ENCODE data around the gene DCUN1D3. TPM values are rescaled to one million over a fixed set of nuclear protein-coding genes. Genes with fewer than 3 reads are reported as not detected.

The DCUN1D3 gene
- total RNA-seq, 1 experiment from 2014 or later, result 16.4 TPM

GRCh38 chr16:20868890-20869289 is 31.3 kb downstream of the DCUN1D3 start:
- RAD21 ChIA-PET (ENCODE audit: low non-redundant PET in 1 of 2, low total read pairs in 2 of 2, uncharacterized antibody in 2 of 2, unreplicated experiment in 2 of 2), result no interaction called here

More at GRCh38 chr16:20868890-20869289, 31.3 kb downstream of the DCUN1D3 start:
- DNase-seq (ENCODE audit: low read depth, low spot score), result no peak
- Histone ChIP-seq H3K4me3 (replicated peaks in 1 of 2; ENCODE audit: low read depth in 1 of 2, low read length in 2 of 2) (no peak overlapping the region), H3K4me2 (ENCODE audit: low read length) (peak overlapping the region; percentile 63), H3K36me3 (ENCODE audit: control insufficient read depth in 1 of 2, insufficient read depth in 2 of 2, low read length in 2 of 2) (no peaks in the 10 kb centered on the region), H3K27ac (ENCODE audit: low read depth, low read length) (peak overlapping the region; percentile 54), H4K20me1 (ENCODE audit: insufficient read depth) (no peaks in the 10 kb centered on the region), H3K27me3 (ENCODE audit: insufficient read depth, low read length) (no peaks in the 10 kb centered on the region), H2AFZ (ENCODE audit: low read depth, low read length, poor library complexity, severe bottlenecking) (no peak overlapping the region), H3K79me2 (ENCODE audit: insufficient read depth, low read length) (peaks cover 91% of the 10 kb centered on the region), H3K9me2 (ENCODE audit: insufficient read depth) (no peaks in the 10 kb centered on the region), H3K4me1 (ENCODE audit: control insufficient read depth in 1 of 2, insufficient read depth in 2 of 2, low read length in 2 of 2) (peaks cover 57 to 61% of the 10 kb centered on the region in 2 experiments), H3K9ac (ENCODE audit: low read length) (peak overlapping the region; percentile 42; the same call in 1 of the 2 replicates), H3K9me3 (ENCODE audit: control insufficient read depth in 1 of 2, insufficient read depth in 1 of 2, low read depth in 1 of 2, low read length in 2 of 2) (no peaks in the 10 kb centered on the region)
- peak; percentile 56 for ATAC-seq
- TF ChIP-seq FOSL1 (IDR thresholded peaks at IDR 0.05; ENCODE audit: low read depth) (no peak), CTCF (IDR thresholded peaks at IDR 0.05 in 2 of 3, conservative IDR thresholded peaks at IDR 0.05 in 1 of 3; ENCODE audit: borderline replicate concordance in 1 of 3, insufficient read depth in 1 of 3, low read depth in 2 of 3, low read length in 2 of 3) (no peak), POLR2AphosphoS5 (IDR thresholded peaks at IDR 0.05; ENCODE audit: low read depth, low read length) (no peak; the same call in 1 of the 2 replicates), EZH2 (IDR thresholded peaks at IDR 0.05) (no peak), CBX3 (IDR thresholded peaks at IDR 0.05; ENCODE audit: low read depth) (peak; percentile 56), ZFX (IDR thresholded peaks at IDR 0.05) (no peak), YY1 (IDR thresholded peaks at IDR 0.05; ENCODE audit: extremely low read depth, insufficient replicate concordance, low read depth, low read length) (peak; percentile 13), ZNF274 (IDR thresholded peaks at IDR 0.05; ENCODE audit: low read depth, low read length) (no peak), POLR2A (IDR thresholded peaks at IDR 0.05; ENCODE audit: borderline replicate concordance, extremely low read depth, insufficient read depth, insufficient read length) (no peak)
- no TSS peak for BruUV-seq (replicated peaks)
- intact Hi-C loops (cut with micrococcal nuclease), result loop anchor here (5.0 kb wide), 1 partner anchor 33 kb away; the partner anchor contains the start of genes DCUN1D3 and LYRM1
- POLR2A ChIA-PET, result interaction anchor here (1.7 kb wide), 1 partner anchor 31 kb away, joined by 4 read pairs; the partner anchor contains the start of genes DCUN1D3 and LYRM1
- CTCF ChIA-PET, result interaction anchor here (1.7 kb wide), 1 partner anchor 10 kb away, joined by 5 read pairs; no protein-coding TSS in a partner anchor
